HEK293 (cell line): Measurements from ENCODE around the gene PCBP3.

ENCODE experiments used
- BCL11B ChIP-seq: fragments of 450-650 bp; formaldehyde crosslinking; IDR thresholded peaks from 2 replicates; pipeline ENCODE4 v1.5.1; 2016; ENCODE audit warnings: low read depth, missing biosample characterization, missing genetic modification characterization
- CTCF ChIP-seq: fragments of 450-650 bp; formaldehyde crosslinking; IDR thresholded peaks from 2 replicates; pipeline ENCODE4 v1.5.1; 2016; ENCODE audit warnings: missing biosample characterization, missing genetic modification characterization
- TSHZ1 ChIP-seq: fragments of 450-650 bp; formaldehyde crosslinking; IDR thresholded peaks from 2 replicates; pipeline ENCODE4 v1.5.1; 2016; ENCODE audit warnings: missing biosample characterization, missing genetic modification characterization, borderline replicate concordance
- ZNF121 ChIP-seq: fragments of 450-650 bp; formaldehyde crosslinking; IDR thresholded peaks from 2 replicates; pipeline ENCODE4 v1.5.1; 2016; ENCODE audit warnings: missing biosample characterization, missing genetic modification characterization
- ZNF174 ChIP-seq: fragments of 450-650 bp; formaldehyde crosslinking; IDR thresholded peaks from 2 replicates; pipeline ENCODE4 v1.5.0; 2017; ENCODE audit warnings: missing biosample characterization, mild to moderate bottlenecking, missing genetic modification characterization
- ZNF274 ChIP-seq, 2 experiments: fragments of 200-500 bp in 1 of 2; fragments of 450-650 bp in 1 of 2; sonication (Bioruptor generic) in 1 of 2; formaldehyde crosslinking in 1 of 2; IDR thresholded peaks; 2 replicates each; pipeline versions ENCODE4 v1.5.1 to v1.6.1; 2014 to 2016; ENCODE audit warnings: borderline replicate concordance in 1 of 2, inconsistent platforms in 1 of 2, low read length in 1 of 2, missing biosample characterization in 1 of 2, missing genetic modification characterization in 1 of 2
- ZNF398 ChIP-seq: fragments of 450-650 bp; formaldehyde crosslinking; IDR thresholded peaks from 2 replicates; pipeline ENCODE4 v1.5.1; 2017; ENCODE audit warnings: missing biosample characterization, missing genetic modification characterization
- ZNF623 ChIP-seq: fragments of 450-650 bp; formaldehyde crosslinking; IDR thresholded peaks from 2 replicates; pipeline ENCODE4 v1.5.1; 2016; ENCODE audit warnings: missing biosample characterization, missing genetic modification characterization
- ZNF707 ChIP-seq: fragments of 450-650 bp; formaldehyde crosslinking; IDR thresholded peaks from 2 replicates; pipeline ENCODE4 v1.5.1; 2016; ENCODE audit warnings: missing biosample characterization, missing genetic modification characterization
- ZNF785 ChIP-seq: fragments of 450-650 bp; formaldehyde crosslinking; IDR thresholded peaks from 2 replicates; pipeline ENCODE4 v1.5.1; 2016; ENCODE audit warnings: missing biosample characterization, missing genetic modification characterization

- TF ChIP-seq TSHZ1 (tag by site-specific recombination) (no peak), ZNF398 (tag by site-specific recombination) (no peak), CTCF (no peak), ZNF623 (no peak), ZNF274 (IDR thresholded peaks at IDR 0.05; ENCODE audit: low read length) (no peak), ZNF274 (tag by site-specific recombination; IDR thresholded peaks at IDR 0.05; ENCODE audit: borderline replicate concordance) (no peak), ZNF121 (tag by site-specific recombination) (no peak), ZNF174 (tag by site-specific recombination) (no peak), BCL11B (tag by site-specific recombination) (no peak), ZNF785 (no peak), ZNF707 (no peak)
Observed at GRCh38 chr21:45886610-45887026, 243.1 kb downstream of the PCBP3 start.
